SU-DHL-6 (cell line): ENCODE results near the gene C17orf78.

Experiments used
- H2AFZ ChIP-seq: fragments of 200-600 bp; sonication (generic); 2 replicates; pipeline ENCODE4 v1.6.1; 2014; ENCODE audit warnings: low read depth, mild to moderate bottlenecking, moderate library complexity, mixed read lengths, antibody characterized with exemption, low read length; ENCODE audit not compliant: severe bottlenecking
- H3F3A ChIP-seq: fragments of 200-600 bp; shearing (Covaris generic); 2 replicates; pipeline ENCODE4 v1.6.0; 2016; ENCODE audit warnings: antibody characterized with exemption, mild to moderate bottlenecking; ENCODE audit not compliant: insufficient read depth
- H3K27ac ChIP-seq: fragments of 200-600 bp; sonication (generic); 2 replicates; pipeline ENCODE4 v1.5.1; 2016; ENCODE audit warnings: low read depth, mild to moderate bottlenecking, low read length, moderate library complexity, mixed read lengths
- H3K27me3 ChIP-seq: fragments of 200-600 bp; sonication (generic), shearing (Covaris generic); 2 replicates; pipeline ENCODE4 v1.6.0; 2014; ENCODE audit warnings: mild to moderate bottlenecking, low read length
- H3K36me3 ChIP-seq: fragments of 200-600 bp; sonication (generic); 2 replicates; pipeline ENCODE4 v1.6.1; 2014; ENCODE audit warnings: mild to moderate bottlenecking, low read length, mixed read lengths
- H3K4me2 ChIP-seq: fragments of 300-600, 200-600 bp; shearing (Covaris generic), sonication (generic); 2 replicates; pipeline ENCODE4 v1.6.0; 2014; ENCODE audit warnings: low read length, low read depth, mild to moderate bottlenecking; ENCODE audit not compliant: poor library complexity, severe bottlenecking
- H3K4me3 ChIP-seq: fragments of 200-600 bp; sonication (generic); 2 replicates; pipeline ENCODE4 v1.5.1; 2014; ENCODE audit warnings: antibody characterized with exemption, low read length, mild to moderate bottlenecking, mixed read lengths; ENCODE audit not compliant: insufficient read depth, poor library complexity, severe bottlenecking
- H3K79me2 ChIP-seq: fragments of 200-600 bp; sonication (generic); 2 replicates; pipeline ENCODE4 v1.6.1; 2014; ENCODE audit warnings: mild to moderate bottlenecking, low read length, moderate library complexity; ENCODE audit not compliant: insufficient read depth
- H3K9ac ChIP-seq: fragments of 200-600 bp; sonication (generic); 2 replicates; pipeline ENCODE4 v1.7.0; 2014; ENCODE audit warnings: mild to moderate bottlenecking, low read length
- H3K9me2 ChIP-seq: fragments of 200-600 bp; sonication (generic); replicated peaks from 2 replicates; pipeline ENCODE4 v1.6.1; 2014; ENCODE audit warnings: low read length; ENCODE audit not compliant: insufficient read depth
- H3K9me3 ChIP-seq: fragments of 200-600 bp; sonication (generic); 2 replicates; pipeline ENCODE4 v1.6.1; 2014; ENCODE audit warnings: low read length, mixed read lengths; ENCODE audit not compliant: insufficient read depth
- H4K20me1 ChIP-seq: fragments of 200-600 bp; sonication (generic); 2 replicates; pipeline ENCODE4 v1.6.1; 2014; ENCODE audit warnings: low read depth, mild to moderate bottlenecking, antibody characterized with exemption, low read length, moderate library complexity, mixed read lengths
- CTCF ChIP-seq: fragments of 200-600 bp; sonication (generic); IDR thresholded peaks from one replicate; pipeline ENCODE4 v1.5.1; 2017; ENCODE audit warnings: antibody characterized with exemption, mild to moderate bottlenecking, low read length, moderate library complexity; ENCODE audit not compliant: insufficient read depth, poor library complexity, severe bottlenecking
- EZH2phosphoT487 ChIP-seq: fragments of 200-600 bp; sonication (generic), shearing (Covaris generic); conservative IDR thresholded peaks from 2 replicates; pipeline ENCODE4 v1.6.1; 2018; ENCODE audit warnings: mild to moderate bottlenecking, antibody characterized with exemption, low read length, moderate library complexity, mixed read lengths

Gene C17orf78

GRCh38 chr17:37389160-37389559 lies 13.4 kb downstream of the C17orf78 start:
- Histone ChIP-seq H3K4me3 (no peak overlapping the region), H3K9ac (no peak overlapping the region), H3K36me3 (no peaks in the 10 kb centered on the region), H3K9me3 (no peaks in the 10 kb centered on the region), H2AFZ (no peak overlapping the region), H3K79me2 (no peaks in the 10 kb centered on the region), H3K27me3 (no peaks in the 10 kb centered on the region), H3F3A (no peaks in the 10 kb centered on the region), H3K27ac (no peak overlapping the region), H4K20me1 (no peaks in the 10 kb centered on the region), H3K4me2 (no peak overlapping the region), H3K9me2 (no peaks in the 10 kb centered on the region)
- TF ChIP-seq EZH2phosphoT487 (no peak), CTCF (no peak)

- Histone ChIP-seq H3K4me3 (no peak overlapping the region), H3K9me3 (no peaks in the 10 kb centered on the region), H3K27ac (no peak overlapping the region), H3K4me2 (no peak overlapping the region), H2AFZ (no peak overlapping the region), H3K36me3 (no peaks in the 10 kb centered on the region), H3K79me2 (no peaks in the 10 kb centered on the region), H3K9me2 (no peaks in the 10 kb centered on the region), H3K27me3 (no peaks in the 10 kb centered on the region), H4K20me1 (no peaks in the 10 kb centered on the region), H3K9ac (no peak overlapping the region), H3F3A (no peaks in the 10 kb centered on the region)
- TF ChIP-seq EZH2phosphoT487: no peak
- no peak for TF ChIP-seq CTCF
Observed at GRCh38 chr17:37391146-37391545, 15.4 kb downstream of the C17orf78 start.

- Histone ChIP-seq H2AFZ (no peak overlapping the region), H3K9me2 (no peaks in the 10 kb centered on the region), H3K79me2 (no peaks in the 10 kb centered on the region), H3F3A (no peaks in the 10 kb centered on the region), H4K20me1 (no peaks in the 10 kb centered on the region), H3K9ac (no peak overlapping the region), H3K4me2 (no peak overlapping the region), H3K27ac (no peak overlapping the region), H3K27me3 (no peaks in the 10 kb centered on the region), H3K9me3 (no peaks in the 10 kb centered on the region), H3K4me3 (no peak overlapping the region), H3K36me3 (no peaks in the 10 kb centered on the region)
- no peak for TF ChIP-seq CTCF
- no peak for TF ChIP-seq EZH2phosphoT487
Observed at GRCh38 chr17:37392024-37392590, 16.3 kb downstream of the C17orf78 start.
